Fibroblast of villous mesenchyme (primary cell): Measurements from ENCODE around the gene PLXNC1. TPM values are rescaled to one million over a fixed set of nuclear protein-coding genes. Genes with fewer than 3 reads are reported as not detected.

Experiments
- DNase-seq: peaks from one replicate; pipeline ENCODE4 v3.0.0-alpha.2; 2010; ENCODE audit warnings: low read depth
- H3K4me3 ChIP-seq: 2 replicates; pipeline ENCODE4 v1.5.1; 2011; ENCODE audit warnings: low read depth, mild to moderate bottlenecking, low read length
- total RNA-seq: library from RNA; depleted of rRNA; stranded (reverse); fragments of >200 nt; gene quantifications from 2 replicates; pipeline ENCODE4 v1.2.3, GENCODE V29; 2012
- TF ChIP-seq, protein P1 (sequence below): IDR thresholded peaks from 2 replicates; pipeline ENCODE4 v1.5.1; 2012; ENCODE audit warnings: low read depth, mild to moderate bottlenecking, low read length; ENCODE audit not compliant: insufficient read depth

PLXNC1 gene
- total RNA-seq, 1 donor = 0.86 TPM

GRCh38 chr12:94171595-94171930 lies 23.2 kb downstream of the PLXNC1 start:
- H3K4me3 ChIP-seq = no peak overlapping the region
- DNase-seq = no peak
- TF ChIP-seq, protein P1, sequence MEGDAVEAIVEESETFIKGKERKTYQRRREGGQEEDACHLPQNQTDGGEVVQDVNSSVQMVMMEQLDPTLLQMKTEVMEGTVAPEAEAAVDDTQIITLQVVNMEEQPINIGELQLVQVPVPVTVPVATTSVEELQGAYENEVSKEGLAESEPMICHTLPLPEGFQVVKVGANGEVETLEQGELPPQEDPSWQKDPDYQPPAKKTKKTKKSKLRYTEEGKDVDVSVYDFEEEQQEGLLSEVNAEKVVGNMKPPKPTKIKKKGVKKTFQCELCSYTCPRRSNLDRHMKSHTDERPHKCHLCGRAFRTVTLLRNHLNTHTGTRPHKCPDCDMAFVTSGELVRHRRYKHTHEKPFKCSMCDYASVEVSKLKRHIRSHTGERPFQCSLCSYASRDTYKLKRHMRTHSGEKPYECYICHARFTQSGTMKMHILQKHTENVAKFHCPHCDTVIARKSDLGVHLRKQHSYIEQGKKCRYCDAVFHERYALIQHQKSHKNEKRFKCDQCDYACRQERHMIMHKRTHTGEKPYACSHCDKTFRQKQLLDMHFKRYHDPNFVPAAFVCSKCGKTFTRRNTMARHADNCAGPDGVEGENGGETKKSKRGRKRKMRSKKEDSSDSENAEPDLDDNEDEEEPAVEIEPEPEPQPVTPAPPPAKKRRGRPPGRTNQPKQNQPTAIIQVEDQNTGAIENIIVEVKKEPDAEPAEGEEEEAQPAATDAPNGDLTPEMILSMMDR = no peak

- TF ChIP-seq, protein P1 = no peak
- H3K4me3 ChIP-seq = no peak overlapping the region
- DNase-seq = no peak
These were observed 23.7 kb downstream of the PLXNC1 start for GRCh38 chr12:94172031-94172430.

GRCh38 chr12:94172973-94173372 lies 24.6 kb downstream of the PLXNC1 start:
- TF ChIP-seq, protein P1 = no peak
- peak; percentile 99 for DNase-seq
- H3K4me3 ChIP-seq = no peak overlapping the region

DNA sequence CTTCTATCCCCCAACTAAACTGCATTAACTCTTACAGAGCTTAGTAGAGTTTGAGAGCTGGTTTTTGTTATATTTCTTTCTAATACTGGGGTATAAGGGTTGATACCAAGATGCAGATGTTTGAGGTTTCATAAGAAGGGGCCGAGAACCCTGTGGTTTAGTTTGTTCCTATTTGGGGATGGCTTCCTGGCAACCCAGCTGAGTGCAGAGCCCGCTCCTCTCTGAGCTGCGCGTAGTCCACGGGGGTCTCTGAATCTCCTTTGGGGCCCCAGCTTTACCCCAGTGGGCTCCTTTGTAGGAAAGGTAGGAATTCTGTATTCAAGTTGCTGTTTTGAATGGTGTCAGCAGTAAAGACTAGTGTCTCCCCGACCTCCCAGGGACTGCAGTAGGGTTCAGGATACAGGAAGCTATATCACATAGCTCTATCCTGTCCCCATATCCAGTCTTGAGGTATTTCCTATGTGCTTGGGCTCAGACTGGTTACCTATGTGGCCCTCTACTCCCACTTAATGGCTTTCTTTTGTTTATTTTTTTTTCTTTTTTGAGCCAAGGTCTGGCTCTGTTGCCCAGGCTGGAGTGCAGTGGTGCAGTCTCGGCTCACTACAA lies 25.4 kb downstream of the PLXNC1 start:
- no peak overlapping the region for H3K4me3 ChIP-seq
- no peak for DNase-seq
- TF ChIP-seq, protein P1 = no peak

GRCh38 chr12:94174576-94174975 lies 26.2 kb downstream of the PLXNC1 start:
- no peak for DNase-seq
- H3K4me3 ChIP-seq = no peak overlapping the region
- TF ChIP-seq, protein P1 = no peak

DNA sequence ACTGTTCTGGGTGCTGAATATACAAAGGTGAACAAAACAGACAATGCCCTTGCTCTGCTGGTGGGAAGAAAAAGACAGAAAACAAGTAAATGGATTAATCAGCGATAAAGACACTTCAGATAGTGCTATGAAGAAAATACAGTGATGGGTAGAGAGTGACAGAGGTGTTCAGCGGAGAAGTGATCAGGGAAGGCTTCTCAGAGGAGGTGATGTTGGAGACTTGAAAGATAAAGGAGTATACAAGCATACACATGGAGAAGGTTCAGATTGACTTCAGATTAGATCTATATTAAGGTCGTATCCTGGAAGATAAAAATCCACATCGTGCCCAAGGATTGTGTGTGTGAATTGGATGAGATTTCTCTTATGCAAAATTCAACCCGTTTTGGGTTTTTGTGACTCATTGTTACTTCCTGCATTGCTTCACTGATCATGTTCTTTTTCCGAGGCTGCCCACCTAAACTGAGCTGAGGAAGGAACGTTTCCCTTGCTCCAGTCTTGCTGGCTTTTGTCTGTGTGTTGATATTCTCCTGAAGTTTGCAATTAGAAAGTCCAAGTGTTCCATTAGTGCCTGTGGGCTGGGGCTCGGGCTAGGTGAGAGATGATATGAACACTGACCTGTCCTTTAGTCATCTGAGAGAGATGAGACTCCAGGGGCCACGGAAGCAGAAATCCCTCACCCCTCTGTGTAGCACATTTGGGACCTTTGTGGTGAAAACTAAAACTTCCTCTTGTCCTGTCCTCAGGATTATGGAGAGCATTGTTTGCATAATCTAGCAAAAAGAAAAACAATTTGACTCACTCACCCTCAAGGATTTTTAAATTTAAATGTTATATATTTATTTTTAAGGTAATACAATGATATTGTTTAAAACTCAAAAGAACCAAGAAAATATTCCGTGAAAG lies 27.6 kb downstream of the PLXNC1 start:
- DNase-seq = no peak
- TF ChIP-seq, protein P1 = no peak

More for the DNA sequence above, 27.6 kb downstream of the PLXNC1 start:
- no peak overlapping the region for H3K4me3 ChIP-seq
